ENCODE data around the gene FAT2.

The FAT2 gene

GRCh38 chr5:151555760-151556576 lies 35.2 kb downstream of the FAT2 start:
- no peak for DNase-seq (ENCODE audit: low read depth)

- DNase-seq (ENCODE audit: low read depth) = no peak
Measured at GRCh38 chr5:151553695-151554094, 37.4 kb downstream of the FAT2 start.

GRCh38 chr5:151553130-151553670 lies 37.9 kb downstream of the FAT2 start:
- DNase-seq (ENCODE audit: low read depth) = no peak

- DNase-seq (ENCODE audit: low read depth) = no peak
Measured at GRCh38 chr5:151551985-151552384, 39.1 kb downstream of the FAT2 start.

GRCh38 chr5:151550146-151550545 lies 41.0 kb downstream of the FAT2 start:
- DNase-seq (ENCODE audit: low read depth) = no peak

GRCh38 chr5:151549713-151550112 lies 41.4 kb downstream of the FAT2 start:
- DNase-seq (ENCODE audit: low read depth) = no peak

GRCh38 chr5:151547364-151547763 lies 43.8 kb downstream of the FAT2 start:
- no peak for DNase-seq (ENCODE audit: low read depth)

- no peak for DNase-seq (ENCODE audit: low read depth)
Measured at GRCh38 chr5:151541571-151541970, 49.6 kb downstream of the FAT2 start.
